GM18517 (cell line): Measurements from ENCODE around the gene SCN1B.

Experiments used
- ATAC-seq: cut with Tn5 transposase; IDR thresholded peaks from one replicate; pipeline ENCODE4 v1.9.1; 2021; ENCODE audit warnings: mild to moderate bottlenecking, moderate library complexity; ENCODE audit not compliant: unreplicated experiment

SCN1B gene

DNA sequence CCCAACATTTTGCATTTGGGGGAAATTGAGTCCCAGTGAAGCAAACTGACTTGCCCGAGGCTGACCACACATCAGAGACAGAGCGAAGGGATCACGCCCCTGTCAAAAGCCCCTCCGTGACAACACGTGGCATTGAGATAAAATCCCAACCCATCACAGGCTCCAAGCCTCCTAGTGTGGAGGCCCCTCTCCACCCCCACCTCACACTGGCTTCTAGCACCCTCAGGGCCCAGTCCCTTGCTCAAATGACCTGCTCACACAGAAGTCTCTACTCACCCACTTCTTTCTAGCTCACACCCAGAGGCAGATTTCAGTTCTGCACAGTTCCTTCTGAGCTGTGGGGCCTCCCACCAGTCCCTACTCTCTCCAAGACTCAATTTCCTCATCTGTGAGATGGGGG, 21.5 kb downstream of the SCN1B start:
- ATAC-seq = no peak

DNA sequence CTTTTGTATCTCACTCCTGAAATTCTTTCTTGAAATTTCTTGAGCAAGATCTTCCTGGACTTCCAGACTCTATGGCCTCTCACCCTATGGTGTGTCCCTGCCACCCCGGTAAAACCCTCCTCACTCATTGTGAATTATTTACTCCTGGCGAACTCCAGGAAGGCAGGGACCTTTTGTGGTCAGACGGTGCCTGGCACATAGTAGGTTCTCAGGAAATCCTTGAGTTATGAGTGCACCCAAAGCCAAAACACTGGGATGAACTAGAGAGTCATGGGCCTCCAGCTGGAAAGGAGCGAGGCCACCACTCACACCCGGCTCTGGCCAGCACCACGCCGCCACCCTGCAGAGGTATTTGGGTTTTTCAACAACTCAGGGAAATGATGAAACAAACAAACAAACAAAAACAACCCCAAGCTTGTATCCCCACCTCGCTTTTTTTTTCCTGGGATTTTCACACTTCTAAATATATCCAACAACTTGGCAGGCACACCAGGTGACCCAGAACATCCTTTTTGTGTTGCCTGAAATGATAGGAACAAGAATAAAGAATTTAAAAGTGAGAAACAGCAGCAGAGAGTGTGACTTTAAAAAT, 22.4 kb downstream of the SCN1B start:
- no peak for ATAC-seq

DNA sequence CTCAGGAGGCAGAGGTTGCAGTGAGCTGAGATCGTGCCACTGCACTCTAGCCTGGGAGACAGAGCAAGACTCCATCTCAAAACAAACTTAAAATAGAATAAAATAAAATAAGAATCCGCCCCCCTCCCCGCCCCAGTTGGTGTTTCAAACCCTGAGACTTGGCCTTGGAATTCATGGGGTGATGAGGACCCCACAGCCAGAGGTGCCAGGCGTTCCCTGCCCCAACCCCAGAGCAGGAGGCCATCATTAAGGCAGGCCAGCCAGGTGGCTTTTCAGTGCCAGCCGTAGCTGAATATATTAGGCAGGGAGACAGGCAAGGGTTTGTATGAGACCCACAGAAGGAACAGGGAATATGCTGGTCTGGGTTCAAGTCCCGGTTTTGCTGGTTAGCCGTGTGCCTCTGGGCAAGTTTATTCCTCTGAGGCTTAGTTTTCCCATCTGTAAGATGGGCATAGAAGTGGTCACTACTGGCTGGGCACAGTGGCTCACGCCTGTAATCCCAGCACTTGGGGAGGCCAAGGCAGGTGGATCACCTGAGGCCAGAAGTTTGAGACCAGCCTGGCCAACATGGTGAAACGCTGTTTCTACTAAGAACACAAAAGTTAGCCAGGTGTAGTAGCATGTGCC, 23.5 kb downstream of the SCN1B start:
- no peak for ATAC-seq

DNA sequence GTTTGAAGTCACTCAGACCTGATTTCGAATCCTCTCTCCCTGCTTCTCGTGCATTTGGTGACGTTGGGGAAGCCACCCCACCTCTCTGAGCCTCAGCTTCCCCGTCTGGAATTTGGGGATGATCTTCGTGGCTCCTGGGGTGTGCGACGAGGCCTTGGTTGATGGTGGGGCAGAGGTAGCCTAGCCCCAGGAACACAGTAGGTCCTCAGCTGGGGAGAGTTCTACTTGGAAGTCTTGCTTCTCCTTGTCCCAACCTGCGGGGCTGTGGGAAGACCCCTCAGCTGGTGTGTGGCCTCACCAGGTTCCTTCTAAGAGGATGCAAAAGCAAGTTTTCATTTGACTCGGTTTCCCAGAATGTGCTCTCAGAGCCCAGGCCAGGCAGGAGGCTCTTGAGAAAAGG, 24.4 kb downstream of the SCN1B start:
- no peak for ATAC-seq

DNA sequence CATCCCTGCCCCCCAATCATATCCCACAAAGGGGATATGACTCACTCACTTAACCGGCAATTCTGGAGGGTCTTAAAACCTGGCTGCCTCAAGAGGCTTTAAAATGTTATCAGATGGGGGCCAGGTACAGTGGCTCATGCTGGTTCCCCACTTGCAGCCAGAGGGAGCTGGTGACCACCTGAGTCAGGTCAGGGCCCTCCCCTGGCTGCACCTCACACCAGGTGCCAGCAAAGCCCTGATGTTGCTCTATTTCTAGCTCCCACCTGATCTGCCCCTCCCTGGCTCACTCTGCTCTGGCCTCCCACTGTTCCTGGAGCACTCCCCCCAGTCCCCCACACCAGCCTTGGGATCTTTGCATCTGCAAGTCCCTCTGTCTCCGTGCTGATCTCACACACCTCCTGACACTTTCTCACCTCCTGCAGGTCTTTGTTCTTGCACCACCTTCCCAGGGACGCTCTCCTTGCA, 25.5 kb downstream of the SCN1B start:
- ATAC-seq = no peak

DNA sequence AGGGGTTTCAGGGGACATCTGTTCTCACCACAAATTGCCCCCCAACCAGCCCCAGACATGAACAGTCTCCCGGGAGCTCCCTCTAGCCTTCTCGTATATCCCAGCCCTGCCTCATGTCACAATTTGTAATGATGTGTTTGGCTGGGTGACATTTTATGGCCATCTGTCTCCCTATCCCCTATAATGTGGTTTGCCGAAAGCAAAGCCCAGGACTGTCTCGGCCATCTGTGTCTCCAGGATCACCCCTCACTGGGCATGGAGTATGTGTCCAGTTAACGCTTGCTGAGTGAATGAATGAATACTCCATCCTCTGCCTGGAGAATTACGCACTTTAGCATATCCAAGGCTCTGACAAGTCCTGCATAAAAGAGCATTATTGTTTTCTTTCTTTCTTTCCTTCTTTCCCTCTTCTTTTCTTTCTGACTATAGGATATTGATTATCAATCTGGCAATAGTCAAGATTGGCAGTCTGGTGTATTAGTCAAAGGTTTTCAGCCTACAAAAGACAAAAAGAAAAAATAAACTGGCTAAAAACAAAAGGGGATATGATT, 26.3 kb downstream of the SCN1B start:
- no peak for ATAC-seq

DNA sequence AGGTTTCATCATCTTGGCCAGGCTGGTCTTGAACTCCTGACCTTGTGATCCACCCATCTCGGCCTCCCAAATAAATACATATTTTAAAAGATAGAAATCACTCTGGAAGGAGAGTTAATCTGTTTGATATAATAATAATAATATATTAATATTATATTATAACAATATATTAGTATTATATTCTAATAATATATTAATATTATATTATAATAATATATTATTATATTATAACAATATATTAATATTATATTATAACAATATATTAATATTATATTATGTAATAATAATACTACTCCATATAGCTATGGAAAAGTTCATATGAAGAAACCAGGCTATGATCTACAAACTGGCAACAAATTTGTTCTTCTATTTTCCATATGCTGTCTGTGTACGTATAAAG, 28.1 kb downstream of the SCN1B start:
- ATAC-seq = no peak

DNA sequence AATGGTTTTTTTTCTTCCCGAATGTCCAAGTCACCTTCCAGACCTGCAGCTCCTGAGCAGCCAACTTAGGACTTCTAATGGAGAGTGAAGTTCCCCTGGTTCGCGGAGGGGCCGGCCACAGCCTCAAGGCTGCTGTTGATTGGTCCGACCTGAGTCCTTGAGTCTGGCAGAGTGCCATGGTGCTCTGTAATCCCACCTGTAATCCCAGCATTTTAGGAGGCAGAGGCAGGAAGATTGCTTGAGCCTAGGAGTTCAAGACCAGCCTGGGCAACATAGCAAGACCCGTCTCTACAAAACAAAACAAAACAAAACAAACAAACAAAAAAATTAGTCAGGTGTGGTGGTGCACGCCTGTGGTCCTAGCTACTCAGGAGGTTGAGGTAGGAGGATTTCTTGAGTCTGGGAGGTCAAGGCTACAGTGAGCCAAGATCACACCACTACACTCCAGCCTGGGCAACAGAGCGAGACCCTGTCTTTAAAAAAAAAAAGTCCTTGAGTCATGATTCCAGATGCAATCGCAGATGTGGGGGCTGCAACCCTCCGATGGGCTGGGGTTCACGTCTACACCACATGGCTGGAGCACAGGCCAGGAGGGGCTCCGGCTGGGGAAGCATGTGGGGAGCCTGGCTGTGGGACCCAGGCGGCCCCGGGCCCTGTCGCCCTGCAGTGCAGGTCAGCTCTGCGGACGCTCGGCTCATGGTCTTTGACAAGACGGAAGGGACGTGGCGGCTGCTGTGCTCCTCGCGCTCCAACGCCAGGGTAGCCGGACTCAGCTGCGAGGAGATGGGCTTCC, 28.9 kb downstream of the SCN1B start:
- ATAC-seq = no peak

DNA sequence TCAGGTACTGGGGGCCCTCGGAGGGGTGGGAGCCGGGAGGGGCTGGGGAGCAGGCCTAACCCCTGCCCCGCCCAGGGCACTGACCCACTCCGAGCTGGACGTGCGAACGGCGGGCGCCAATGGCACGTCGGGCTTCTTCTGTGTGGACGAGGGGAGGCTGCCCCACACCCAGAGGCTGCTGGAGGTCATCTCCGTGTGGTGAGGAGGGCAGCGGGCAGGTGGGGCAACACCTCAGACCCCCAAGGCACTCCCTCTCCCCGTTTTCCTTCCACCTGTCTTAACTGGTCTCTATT, 29.5 kb downstream of the SCN1B start:
- ATAC-seq = no peak

DNA sequence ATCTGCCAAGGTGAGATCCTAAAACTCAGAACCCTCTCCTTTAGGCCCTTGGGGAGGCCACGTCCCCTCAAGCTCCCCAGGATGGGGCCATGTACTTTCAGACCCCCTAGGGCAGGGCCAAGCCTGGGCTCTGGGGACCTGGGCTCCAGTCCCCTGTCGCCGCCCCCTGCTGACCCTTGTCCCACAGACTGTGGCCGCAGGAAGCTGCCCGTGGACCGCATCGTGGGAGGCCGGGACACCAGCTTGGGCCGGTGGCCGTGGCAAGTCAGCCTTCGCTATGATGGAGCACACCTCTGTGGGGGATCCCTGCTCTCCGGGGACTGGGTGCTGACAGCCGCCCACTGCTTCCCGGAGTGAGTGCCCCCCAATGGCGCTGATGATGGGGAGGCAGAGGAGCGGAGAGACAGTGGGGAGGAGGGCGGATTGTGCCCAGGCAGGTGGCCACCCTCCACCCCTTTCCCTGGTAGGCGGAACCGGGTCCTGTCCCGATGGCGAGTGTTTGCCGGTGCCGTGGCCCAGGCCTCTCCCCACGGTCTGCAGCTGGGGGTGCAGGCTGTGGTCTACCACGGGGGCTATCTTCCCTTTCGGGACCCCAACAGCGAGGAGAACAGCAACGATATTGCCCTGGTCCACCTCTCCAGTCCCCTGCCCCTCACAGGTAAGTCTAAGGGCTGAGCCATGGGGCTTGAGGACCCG, 30.0 kb downstream of the SCN1B start:
- no peak for ATAC-seq

DNA sequence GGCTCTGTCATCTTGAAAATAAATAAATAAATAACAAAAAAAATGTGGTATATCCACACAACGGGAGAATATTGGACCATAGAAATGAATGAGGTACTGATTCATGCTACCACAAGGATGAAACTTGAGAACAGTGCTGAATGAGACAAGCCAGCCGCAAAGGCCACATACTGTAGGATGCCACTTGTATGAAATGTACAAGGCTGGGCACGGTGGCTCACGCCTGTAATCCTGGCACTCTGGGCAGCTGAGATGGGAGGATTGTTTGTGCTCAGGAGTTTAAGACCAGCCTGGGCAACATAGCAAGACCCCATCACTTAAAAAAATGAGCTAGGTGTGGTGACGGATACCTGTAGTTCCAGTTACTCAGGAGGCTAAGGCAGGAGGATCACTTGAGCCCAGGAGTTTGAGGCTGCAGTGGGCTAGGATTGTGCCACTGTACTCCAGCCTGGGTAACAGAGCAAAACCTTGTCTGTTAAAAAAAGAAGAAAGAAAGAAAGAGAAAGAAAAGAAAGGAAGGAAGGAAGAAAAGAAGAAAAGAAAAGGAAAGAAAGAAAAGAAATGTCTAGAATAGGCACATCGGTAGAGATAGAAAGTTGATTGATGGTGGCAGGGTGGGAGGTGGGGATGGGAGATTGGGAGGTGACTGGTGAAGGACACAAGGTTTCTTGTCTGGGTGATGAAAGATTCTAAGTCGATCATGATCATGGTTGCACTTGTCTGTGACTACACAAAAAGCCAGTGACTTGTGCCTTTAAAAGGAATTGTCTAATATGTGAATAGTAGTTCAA, 31.5 kb downstream of the SCN1B start:
- no peak for ATAC-seq

DNA sequence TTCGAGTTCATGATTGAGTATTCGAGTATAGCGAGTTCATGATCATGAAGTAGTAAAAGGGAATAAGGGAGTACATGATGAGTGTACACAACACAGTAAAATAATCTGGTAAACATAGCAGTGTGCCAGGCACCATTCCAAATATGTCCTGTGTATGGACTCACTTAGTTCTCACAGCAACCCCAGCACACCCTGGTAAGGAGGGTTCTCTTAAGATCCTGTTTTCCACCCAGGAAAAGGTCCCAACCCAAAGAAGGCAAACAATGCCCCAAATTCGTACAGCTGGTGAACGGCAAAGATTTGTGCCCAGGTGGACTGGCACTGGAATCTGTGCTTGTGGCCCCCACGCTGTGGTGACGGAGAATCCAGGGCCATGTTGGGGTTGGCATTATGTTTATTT, 32.7 kb downstream of the SCN1B start:
- no peak for ATAC-seq

DNA sequence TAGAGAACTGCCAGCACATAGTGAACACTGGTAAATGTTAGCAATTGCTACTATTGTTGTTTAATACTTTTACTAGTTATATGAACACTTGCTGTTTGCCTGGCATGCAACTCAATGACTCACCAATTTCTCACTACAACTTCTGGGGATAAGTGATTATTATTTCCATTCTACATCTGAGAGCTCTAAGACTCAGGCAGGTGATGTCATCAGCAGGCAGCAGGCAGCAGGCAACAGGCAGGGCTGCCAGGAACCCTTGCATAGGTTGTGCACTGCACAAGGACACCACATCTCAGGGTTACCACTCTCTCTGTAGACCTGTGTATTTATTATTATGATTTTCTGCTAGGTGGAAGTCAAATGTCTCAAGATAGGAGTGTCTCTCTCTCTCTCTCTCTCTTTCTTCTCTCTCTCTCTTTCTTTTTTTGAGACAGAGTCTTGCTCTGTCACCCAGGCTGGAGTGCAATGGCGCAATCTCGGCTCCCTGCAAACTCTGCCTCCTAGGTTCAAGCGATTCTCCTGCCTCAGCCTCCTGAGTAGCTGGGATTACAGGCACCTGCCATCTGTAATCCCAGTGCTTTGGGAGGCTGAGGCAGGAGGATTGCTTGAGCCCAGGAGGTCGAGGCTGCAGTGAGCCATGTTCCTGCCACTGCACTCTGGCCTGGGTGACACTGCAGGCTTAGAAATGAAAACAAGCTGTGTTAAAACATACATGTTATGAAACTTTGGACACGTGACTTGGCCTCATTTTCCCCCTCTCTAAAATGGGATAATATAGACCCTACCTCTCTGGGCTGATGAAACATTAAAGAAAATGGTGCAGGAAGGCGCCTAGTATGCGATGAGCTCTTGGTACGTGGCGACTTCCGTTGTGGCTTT, 33.9 kb downstream of the SCN1B start:
- ATAC-seq = no peak

DNA sequence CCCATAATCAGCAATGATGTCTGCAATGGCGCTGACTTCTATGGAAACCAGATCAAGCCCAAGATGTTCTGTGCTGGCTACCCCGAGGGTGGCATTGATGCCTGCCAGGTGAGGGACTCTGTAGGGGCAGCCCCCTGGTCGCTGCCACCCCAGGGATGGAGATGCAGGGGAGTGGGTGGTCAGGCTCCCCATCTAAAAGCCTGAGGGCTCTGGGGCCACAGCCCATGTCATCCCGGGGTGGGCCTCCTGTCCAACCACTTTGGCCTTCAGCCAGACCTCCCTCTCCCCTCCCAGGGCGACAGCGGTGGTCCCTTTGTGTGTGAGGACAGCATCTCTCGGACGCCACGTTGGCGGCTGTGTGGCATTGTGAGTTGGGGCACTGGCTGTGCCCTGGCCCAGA, 35.3 kb downstream of the SCN1B start:
- no peak for ATAC-seq

DNA sequence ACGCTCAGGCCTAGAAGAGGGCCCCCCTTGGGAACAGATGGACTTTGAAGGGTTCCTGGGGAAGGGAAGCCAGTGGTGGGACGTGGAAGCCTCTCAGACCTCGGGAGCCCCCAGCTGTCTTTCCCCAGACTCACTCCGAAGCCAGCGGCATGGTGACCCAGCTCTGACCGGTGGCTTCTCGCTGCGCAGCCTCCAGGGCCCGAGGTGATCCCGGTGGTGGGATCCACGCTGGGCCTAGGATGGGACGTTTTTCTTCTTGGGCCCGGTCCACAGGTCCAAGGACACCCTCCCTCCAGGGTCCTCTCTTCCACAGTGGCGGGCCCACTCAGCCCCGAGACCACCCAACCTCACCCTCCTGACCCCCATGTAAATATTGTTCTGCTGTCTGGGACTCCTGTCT, 35.9 kb downstream of the SCN1B start:
- ATAC-seq = no peak

DNA sequence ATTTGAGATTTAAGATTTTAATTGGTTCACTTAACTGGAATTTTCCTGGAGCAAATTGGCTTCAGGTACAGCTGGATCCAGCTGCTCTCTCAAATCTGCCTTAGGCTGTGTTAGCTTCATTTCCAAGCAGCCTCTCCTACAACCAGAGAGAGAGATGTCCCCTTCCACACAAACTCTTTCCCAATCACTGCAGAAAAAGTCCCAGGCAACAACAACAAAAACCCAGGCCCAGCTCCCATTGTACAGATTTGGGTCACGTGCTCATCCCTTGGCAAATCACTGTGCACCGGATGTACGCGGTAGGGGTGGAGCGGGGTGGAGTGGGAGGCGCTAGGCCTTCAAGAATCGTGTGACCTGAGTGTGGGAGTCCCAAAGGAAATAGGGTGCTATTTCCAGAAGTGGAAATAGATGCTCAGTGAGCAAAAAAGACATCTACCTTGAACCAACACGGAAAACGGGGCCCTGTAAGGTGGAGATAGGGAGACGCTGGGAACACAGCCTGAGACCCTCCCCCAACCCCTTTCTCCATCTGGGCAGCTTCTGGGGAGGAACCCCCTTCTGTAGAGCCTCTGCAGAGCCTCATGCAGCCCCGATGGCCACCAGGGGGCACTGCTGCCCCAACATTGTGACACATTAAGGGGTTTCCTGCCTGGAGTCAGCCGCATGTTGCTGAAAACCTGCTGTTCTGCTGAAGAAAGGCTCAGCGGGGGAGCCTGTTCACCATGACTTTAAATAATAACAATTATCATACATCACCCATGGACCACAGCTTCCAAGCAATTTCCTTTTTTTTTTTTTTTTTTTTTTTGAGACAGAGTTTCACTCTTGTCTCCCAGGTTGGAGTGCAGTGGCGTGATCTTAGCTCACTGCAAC, 36.7 kb downstream of the SCN1B start:
- no peak for ATAC-seq

DNA sequence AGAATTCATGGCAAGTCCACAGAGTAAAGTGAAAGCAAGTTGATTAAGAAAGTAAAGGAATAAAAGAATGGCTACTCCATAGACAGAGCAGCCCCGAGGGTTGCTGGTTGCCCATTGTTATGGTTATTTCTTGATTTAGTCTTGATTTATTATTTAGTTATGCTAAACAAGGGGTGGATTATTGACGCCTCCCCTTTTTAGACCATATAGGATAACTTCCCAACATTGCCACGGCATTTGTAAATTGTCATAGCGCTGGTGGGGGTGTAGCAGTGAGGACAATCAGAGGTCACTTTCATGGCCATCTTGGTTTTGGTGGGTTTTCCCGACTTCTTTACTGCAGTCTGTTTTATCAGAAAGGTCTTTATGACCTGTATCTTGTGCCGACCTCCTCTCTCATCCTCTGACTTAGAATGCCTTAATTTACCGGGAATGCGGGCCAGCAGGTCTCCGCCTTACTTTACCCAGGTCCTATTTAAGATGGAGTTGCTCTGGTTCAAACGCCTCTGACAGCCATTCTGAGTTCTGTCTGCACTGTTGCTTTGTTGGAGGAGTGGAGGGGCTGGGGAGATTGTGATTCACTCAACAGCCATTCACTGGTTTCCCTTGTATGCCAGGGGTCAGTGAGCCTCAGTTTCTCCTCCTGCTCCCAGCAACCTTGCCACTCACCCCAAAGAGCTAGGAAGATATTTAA, 38.8 kb downstream of the SCN1B start:
- no peak for ATAC-seq

DNA sequence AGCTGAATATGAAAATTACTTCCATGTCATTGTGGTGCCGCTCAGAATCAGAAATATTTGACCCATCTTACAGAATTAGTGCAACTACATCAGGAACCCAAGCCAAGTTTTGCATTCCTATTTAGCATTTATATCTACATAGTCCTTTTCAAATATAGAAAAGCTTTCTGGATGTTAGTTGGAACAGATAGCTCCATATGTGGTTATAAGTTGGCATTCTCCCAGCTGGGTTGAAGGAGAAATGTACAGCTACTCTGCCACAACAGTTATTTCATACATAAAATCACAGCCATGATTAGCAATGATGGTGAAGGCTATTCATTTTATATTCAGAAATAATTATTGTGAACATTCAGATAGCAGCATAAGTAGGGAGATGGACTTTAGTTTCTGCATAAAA, 39.4 kb downstream of the SCN1B start:
- ATAC-seq = no peak
